GM06990 (cell line): ENCODE results near the gene SMG1.

ENCODE experiments used
- DNase-seq: peaks from one replicate; pipeline ENCODE4 v3.0.0-alpha.2; 2011; ENCODE audit not compliant: insufficient read length; ENCODE audit errors: extremely low read depth
- H3K27me3 ChIP-seq: replicated peaks from 2 replicates; pipeline ENCODE4 v1.6.0; 2011; ENCODE audit warnings: low read length; ENCODE audit not compliant: control insufficient read depth, insufficient read depth
- H3K36me3 ChIP-seq: 2 replicates; pipeline ENCODE4 v1.5.1; 2011; ENCODE audit warnings: low read length; ENCODE audit not compliant: control insufficient read depth, insufficient read depth
- H3K4me3 ChIP-seq: replicated peaks from 2 replicates; pipeline ENCODE4 v1.5.1; 2011; ENCODE audit warnings: low read depth, mild to moderate bottlenecking, control low read depth, low read length
- TF ChIP-seq, protein P1 (sequence below): IDR thresholded peaks from 2 replicates; pipeline ENCODE4 v1.5.1; 2011; ENCODE audit warnings: low read length, control low read depth, mild to moderate bottlenecking, inconsistent platforms; ENCODE audit not compliant: insufficient read depth, poor library complexity, severe bottlenecking

SMG1 gene

DNA sequence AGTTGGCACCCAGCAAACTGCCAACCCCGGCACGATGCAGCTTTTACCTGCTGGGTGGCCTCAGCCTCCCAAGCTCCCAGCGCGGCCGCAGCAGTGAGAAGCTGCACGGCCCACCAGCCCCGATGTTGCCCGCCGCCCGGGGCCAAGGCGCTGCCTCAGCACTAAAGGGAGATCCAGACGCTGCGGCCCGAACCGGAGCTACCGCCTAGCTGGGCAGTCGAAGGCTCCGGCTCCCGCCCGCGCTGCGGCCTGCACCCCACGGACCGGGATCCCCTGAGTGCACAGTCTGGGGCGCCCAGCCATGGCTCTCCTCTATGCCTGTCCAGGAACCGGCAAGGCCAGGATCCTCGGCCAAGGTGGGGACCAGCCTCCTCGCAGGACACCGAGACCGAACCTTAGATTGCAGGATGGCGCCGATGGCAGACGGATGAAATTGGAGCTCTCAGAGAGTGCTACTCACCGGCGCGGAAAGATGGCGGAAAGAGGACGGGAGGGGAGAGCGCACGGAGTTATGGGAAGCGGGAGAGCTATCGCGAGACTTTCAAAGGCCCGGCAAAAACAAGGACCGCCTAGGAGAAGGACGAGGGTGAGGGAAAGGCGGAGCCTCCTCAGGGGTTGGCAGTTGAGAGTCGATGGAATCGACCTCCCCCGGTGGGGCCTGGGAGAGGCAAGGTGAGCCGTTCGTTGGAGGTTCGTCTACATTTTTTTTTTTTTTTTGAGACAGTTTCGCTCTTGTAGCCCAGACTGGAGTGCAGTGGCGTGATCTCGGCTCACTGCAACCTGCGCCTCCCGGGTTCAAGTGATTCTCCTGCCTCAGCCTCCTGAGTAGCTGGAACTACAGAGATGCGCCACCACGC is 136.1 kb downstream of the SMG1 start, which contains the start of gene RPS15A:
Gene RPS15A, minus strand, starts transcription at position 485 of the 857 bp plus-strand sequence. CDS start 1,221 bp downstream, outside the sequence.
- H3K36me3 ChIP-seq = peaks cover 19% of the 10 kb centered on the region
- DNase-seq = peak; percentile 88
- TF ChIP-seq, protein P1, sequence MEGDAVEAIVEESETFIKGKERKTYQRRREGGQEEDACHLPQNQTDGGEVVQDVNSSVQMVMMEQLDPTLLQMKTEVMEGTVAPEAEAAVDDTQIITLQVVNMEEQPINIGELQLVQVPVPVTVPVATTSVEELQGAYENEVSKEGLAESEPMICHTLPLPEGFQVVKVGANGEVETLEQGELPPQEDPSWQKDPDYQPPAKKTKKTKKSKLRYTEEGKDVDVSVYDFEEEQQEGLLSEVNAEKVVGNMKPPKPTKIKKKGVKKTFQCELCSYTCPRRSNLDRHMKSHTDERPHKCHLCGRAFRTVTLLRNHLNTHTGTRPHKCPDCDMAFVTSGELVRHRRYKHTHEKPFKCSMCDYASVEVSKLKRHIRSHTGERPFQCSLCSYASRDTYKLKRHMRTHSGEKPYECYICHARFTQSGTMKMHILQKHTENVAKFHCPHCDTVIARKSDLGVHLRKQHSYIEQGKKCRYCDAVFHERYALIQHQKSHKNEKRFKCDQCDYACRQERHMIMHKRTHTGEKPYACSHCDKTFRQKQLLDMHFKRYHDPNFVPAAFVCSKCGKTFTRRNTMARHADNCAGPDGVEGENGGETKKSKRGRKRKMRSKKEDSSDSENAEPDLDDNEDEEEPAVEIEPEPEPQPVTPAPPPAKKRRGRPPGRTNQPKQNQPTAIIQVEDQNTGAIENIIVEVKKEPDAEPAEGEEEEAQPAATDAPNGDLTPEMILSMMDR = no peak
- peak within 1 kb of the TSS; percentile 70 for H3K4me3 ChIP-seq
- no peaks in the 10 kb centered on the region for H3K27me3 ChIP-seq

DNA sequence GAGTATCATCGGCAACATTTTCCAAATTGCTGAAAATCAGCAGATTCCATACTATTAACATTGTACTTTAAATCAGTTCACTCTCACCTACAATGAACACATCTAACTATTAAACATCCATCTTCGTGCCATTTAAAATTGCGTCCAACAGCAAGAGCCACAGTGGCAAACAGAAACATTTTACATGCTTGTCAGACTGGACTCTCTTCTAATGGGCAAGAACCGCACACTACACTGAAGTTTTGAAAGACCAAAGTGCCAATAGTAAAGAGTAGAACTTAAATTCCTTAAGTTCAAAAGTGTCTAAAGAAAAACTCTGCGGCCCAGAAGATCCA is 136.7 kb downstream of the SMG1 start:
- Histone ChIP-seq H3K36me3 (peaks cover 20% of the 10 kb centered on the region), H3K27me3 (no peaks in the 10 kb centered on the region), H3K4me3 (peak overlapping the region; percentile 70)
- no peak for DNase-seq
- TF ChIP-seq, protein P1 = no peak

DNA sequence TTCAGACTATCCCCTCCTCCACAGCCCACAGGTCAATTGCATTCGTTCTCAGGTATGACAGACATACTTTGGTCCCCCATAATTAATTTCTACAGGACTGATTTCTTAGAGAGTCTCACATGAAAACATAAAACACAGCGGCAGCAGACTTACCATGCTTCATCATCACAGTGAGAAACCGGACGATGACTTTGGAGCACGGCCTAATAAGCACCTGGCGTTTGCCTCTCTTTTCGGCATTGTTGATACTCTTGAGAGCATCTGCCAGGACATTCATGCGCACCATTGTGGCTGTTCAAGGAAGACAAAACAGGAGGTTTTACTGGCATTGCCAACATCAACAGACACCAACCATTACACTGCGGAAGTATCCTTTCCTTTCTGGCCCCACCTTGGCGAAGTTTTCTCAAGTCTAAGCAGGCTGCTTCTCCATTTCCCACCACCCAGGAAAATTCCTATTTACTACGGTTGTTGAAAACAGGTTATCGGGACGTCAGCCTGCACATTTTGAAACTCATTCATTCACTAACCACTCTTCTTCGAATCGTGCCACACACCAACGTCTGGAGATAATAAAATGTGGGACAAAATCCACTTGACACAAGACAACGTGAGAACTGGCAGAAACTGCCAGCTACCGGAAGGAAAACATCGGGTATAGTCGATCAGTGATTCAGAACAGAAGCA is 137.2 kb downstream of the SMG1 start:
- TF ChIP-seq, protein P1 = no peak
- H3K27me3 ChIP-seq = no peaks in the 10 kb centered on the region
- peaks cover 20% of the 10 kb centered on the region for H3K36me3 ChIP-seq
- no peak for DNase-seq
- peak overlapping the region; percentile 70 for H3K4me3 ChIP-seq

DNA sequence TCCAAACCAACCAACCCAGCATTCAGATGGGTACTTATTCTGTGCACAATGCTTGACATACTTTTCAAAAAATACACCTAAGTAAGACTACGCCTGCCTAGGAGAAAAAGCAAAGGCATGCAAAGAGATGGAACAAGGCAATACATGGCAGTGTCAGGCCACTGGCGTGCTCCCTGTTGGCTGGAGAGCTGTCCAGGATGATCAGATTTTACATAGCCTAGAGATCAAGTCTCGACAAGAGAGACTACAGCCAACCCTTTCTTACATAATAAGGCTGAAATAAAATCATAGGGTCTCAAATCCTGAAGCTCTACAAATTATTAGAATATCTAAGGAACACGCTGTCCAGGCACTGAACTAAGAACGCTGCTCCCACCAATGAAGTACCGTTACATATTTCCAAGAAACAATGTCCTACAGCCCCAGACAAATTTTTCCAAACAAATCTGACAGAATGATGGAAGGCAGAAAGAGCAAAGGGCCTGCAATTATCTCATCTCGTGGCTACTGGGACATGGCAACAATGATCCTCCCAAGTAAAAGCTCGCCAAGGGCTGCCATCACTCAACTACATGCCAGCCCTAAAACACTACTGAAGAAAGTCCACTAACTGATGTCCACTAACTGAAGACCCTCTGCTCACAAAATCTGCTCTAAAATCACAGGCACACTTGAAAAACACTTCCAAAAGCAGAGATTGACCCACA is 141.1 kb downstream of the SMG1 start:
- TF ChIP-seq, protein P1 = no peak
- Histone ChIP-seq H3K27me3 (no peaks in the 10 kb centered on the region), H3K4me3 (no peak overlapping the region; the same call in 1 of the 2 replicates), H3K36me3 (peaks cover 24% of the 10 kb centered on the region)
- no peak for DNase-seq

DNA sequence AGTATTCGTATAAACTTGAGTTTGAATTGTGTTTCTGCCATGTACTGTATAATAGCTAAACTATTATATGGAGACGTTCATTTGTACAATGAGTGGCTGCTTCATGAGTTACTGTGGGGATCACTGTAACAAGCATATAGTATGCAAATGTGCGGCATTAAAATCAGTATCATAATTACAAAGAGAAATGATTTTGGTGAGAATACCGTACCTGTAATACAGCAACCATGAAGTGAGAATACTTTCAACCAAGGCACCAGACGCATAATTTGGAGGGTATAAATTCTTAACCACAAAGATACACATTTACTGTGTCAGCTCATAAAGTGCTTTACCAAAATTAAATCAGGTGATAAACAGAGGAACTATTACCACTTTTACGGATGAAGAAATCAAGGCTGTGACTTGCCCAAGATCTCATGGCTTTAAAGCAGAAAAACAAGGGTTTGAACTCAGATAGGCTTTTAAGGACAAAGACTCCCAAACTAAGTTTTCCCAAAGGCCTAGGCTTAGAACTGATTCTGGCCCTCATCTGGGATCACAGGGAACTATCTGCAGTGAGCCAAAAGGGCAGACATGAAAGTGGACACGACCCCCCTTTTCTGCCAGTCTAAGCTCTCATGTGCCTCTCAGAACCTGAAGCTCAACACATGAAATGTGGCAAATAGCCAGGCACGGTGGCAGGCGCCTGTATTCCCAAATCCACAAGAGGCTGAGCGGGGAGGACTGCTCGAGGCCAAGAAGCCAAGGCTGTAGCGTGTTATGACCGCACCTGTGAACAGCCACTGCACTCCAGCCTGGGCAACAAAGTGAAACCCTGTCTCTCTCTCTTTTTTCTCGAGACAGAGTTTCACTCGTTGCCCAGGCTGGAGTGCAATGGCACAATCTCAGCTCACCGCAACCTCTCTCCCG is 142.5 kb downstream of the SMG1 start:
- no peak for DNase-seq

More for the DNA sequence above, 142.5 kb downstream of the SMG1 start:
- Histone ChIP-seq H3K36me3 (peaks cover 24% of the 10 kb centered on the region), H3K4me3 (no peak overlapping the region), H3K27me3 (no peaks in the 10 kb centered on the region)
- TF ChIP-seq, protein P1 = no peak
